SU-DHL-6 (cell line): ENCODE data around the gene FADS1.

Experiments used
- H2AFZ ChIP-seq: fragments of 200-600 bp; sonication (generic); 2 replicates; pipeline ENCODE4 v1.6.1; 2014; ENCODE audit warnings: low read depth, mild to moderate bottlenecking, moderate library complexity, mixed read lengths, antibody characterized with exemption, low read length; ENCODE audit not compliant: severe bottlenecking
- H3F3A ChIP-seq: fragments of 200-600 bp; shearing (Covaris generic); 2 replicates; pipeline ENCODE4 v1.6.0; 2016; ENCODE audit warnings: antibody characterized with exemption, mild to moderate bottlenecking; ENCODE audit not compliant: insufficient read depth
- H3K27ac ChIP-seq: fragments of 200-600 bp; sonication (generic); 2 replicates; pipeline ENCODE4 v1.5.1; 2016; ENCODE audit warnings: low read depth, mild to moderate bottlenecking, low read length, moderate library complexity, mixed read lengths
- H3K27me3 ChIP-seq: fragments of 200-600 bp; sonication (generic), shearing (Covaris generic); 2 replicates; pipeline ENCODE4 v1.6.0; 2014; ENCODE audit warnings: mild to moderate bottlenecking, low read length
- H3K36me3 ChIP-seq: fragments of 200-600 bp; sonication (generic); 2 replicates; pipeline ENCODE4 v1.6.1; 2014; ENCODE audit warnings: mild to moderate bottlenecking, low read length, mixed read lengths
- H3K4me2 ChIP-seq: fragments of 300-600, 200-600 bp; shearing (Covaris generic), sonication (generic); 2 replicates; pipeline ENCODE4 v1.6.0; 2014; ENCODE audit warnings: low read length, low read depth, mild to moderate bottlenecking; ENCODE audit not compliant: poor library complexity, severe bottlenecking
- H3K4me3 ChIP-seq: fragments of 200-600 bp; sonication (generic); 2 replicates; pipeline ENCODE4 v1.5.1; 2014; ENCODE audit warnings: antibody characterized with exemption, low read length, mild to moderate bottlenecking, mixed read lengths; ENCODE audit not compliant: insufficient read depth, poor library complexity, severe bottlenecking
- H3K79me2 ChIP-seq: fragments of 200-600 bp; sonication (generic); 2 replicates; pipeline ENCODE4 v1.6.1; 2014; ENCODE audit warnings: mild to moderate bottlenecking, low read length, moderate library complexity; ENCODE audit not compliant: insufficient read depth
- H3K9ac ChIP-seq: fragments of 200-600 bp; sonication (generic); 2 replicates; pipeline ENCODE4 v1.7.0; 2014; ENCODE audit warnings: mild to moderate bottlenecking, low read length
- H3K9me2 ChIP-seq: fragments of 200-600 bp; sonication (generic); replicated peaks from 2 replicates; pipeline ENCODE4 v1.6.1; 2014; ENCODE audit warnings: low read length; ENCODE audit not compliant: insufficient read depth
- H3K9me3 ChIP-seq: fragments of 200-600 bp; sonication (generic); 2 replicates; pipeline ENCODE4 v1.6.1; 2014; ENCODE audit warnings: low read length, mixed read lengths; ENCODE audit not compliant: insufficient read depth
- H4K20me1 ChIP-seq: fragments of 200-600 bp; sonication (generic); 2 replicates; pipeline ENCODE4 v1.6.1; 2014; ENCODE audit warnings: low read depth, mild to moderate bottlenecking, antibody characterized with exemption, low read length, moderate library complexity, mixed read lengths
- EZH2phosphoT487 ChIP-seq: fragments of 200-600 bp; sonication (generic), shearing (Covaris generic); conservative IDR thresholded peaks from 2 replicates; pipeline ENCODE4 v1.6.1; 2018; ENCODE audit warnings: mild to moderate bottlenecking, antibody characterized with exemption, low read length, moderate library complexity, mixed read lengths
- TF ChIP-seq, protein P1 (sequence below): fragments of 200-600 bp; sonication (generic); IDR thresholded peaks from one replicate; pipeline ENCODE4 v1.5.1; 2017; ENCODE audit warnings: antibody characterized with exemption, mild to moderate bottlenecking, low read length, moderate library complexity; ENCODE audit not compliant: insufficient read depth, poor library complexity, severe bottlenecking

Gene FADS1

DNA sequence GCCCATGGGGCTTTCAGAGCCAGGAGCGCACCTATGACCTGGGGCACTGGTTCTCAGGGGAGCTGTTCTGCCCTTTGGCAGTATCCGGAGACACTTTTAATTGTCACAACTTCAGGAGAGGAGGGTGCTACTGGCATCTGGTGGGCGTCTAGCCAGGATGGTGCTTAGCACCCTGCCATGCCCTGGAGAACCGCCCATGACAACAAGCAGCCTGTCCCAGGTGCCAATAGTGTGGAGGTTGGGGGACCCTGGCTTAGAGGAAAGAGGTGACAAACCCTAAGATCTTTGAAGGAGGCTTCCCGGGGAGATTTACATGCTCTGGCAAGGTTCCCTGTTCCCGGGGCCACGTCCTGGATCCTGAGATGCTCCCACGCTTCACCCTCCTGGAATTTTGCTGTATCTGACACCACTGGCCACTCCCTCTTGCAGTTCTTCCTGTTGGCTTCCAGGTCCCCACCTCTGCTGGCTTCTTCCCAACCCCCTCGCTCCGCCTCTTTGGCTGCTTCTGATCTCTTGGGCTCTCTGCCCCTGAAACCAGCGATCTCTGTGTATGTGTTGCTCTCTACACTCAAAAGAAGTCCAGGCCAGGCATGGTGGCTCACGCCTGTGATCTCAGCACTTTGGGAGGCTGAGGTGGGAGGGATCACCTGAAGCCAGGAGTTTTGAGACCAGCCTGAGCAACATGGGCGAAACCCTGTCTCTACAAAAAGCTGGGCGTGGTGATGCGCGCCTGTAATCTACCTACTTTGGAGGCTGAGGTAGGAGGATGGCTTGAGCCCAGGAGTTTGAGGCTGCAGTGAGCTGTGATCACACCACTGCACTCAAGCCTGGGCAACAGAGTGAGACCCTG lies 43.5 kb upstream of the FADS1 start:
- H4K20me1 ChIP-seq: no peaks in the 10 kb centered on the region
- H3K36me3 ChIP-seq: no peaks in the 10 kb centered on the region
- H3K79me2 ChIP-seq: no peaks in the 10 kb centered on the region
- no peaks in the 10 kb centered on the region for H3F3A ChIP-seq
- H3K4me3 ChIP-seq: no peak overlapping the region
- H2AFZ ChIP-seq: no peak overlapping the region
- no peaks in the 10 kb centered on the region for H3K9me3 ChIP-seq
- no peak overlapping the region for H3K4me2 ChIP-seq
- TF ChIP-seq, protein P1, sequence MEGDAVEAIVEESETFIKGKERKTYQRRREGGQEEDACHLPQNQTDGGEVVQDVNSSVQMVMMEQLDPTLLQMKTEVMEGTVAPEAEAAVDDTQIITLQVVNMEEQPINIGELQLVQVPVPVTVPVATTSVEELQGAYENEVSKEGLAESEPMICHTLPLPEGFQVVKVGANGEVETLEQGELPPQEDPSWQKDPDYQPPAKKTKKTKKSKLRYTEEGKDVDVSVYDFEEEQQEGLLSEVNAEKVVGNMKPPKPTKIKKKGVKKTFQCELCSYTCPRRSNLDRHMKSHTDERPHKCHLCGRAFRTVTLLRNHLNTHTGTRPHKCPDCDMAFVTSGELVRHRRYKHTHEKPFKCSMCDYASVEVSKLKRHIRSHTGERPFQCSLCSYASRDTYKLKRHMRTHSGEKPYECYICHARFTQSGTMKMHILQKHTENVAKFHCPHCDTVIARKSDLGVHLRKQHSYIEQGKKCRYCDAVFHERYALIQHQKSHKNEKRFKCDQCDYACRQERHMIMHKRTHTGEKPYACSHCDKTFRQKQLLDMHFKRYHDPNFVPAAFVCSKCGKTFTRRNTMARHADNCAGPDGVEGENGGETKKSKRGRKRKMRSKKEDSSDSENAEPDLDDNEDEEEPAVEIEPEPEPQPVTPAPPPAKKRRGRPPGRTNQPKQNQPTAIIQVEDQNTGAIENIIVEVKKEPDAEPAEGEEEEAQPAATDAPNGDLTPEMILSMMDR: no peak
- no peak for TF ChIP-seq EZH2phosphoT487
- H3K9me2 ChIP-seq: no peaks in the 10 kb centered on the region
- H3K27ac ChIP-seq: no peak overlapping the region
- no peak overlapping the region for H3K9ac ChIP-seq
- no peaks in the 10 kb centered on the region for H3K27me3 ChIP-seq

DNA sequence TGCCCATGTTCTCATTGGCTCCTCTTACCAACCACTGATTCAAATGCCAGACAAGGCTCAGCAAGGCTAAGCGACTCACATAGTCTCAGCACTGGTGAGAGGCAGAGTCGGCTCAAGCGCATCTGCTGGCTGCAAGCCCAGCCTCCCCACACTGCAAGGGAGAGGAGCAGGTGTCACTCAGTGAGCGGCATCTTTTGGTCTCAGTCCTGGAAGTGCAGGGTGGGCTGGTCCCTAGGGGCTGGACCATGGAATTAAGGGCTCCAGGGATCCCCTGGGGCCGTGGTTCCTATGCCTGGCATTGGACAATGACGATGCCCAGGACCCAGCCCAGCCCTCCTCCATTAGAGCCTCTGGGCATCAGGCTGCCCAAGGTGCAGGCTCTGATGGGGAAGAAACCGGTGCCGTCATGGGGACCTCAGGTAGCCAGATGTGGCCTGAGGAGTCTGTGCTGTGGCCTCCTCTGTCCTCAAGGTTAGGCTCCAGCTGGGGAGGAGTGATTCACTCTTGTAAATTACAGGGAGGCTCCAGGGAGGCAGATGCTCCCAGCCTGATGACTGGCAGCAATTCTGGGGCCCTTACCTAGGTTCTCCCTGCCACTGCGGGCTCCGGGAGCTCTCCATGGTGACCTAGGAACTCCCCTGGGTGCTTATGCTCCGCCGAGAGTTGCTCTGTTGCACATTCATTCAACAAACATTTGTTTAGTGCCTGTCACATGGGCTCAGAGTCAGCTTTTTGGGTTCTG lies 39.3 kb upstream of the FADS1 start:
- Histone ChIP-seq H3K79me2 (no peaks in the 10 kb centered on the region), H3K9me3 (no peaks in the 10 kb centered on the region), H3K9me2 (no peaks in the 10 kb centered on the region), H3K4me2 (no peak overlapping the region), H3K27me3 (no peaks in the 10 kb centered on the region), H3K9ac (no peak overlapping the region), H3K4me3 (no peak overlapping the region), H4K20me1 (no peaks in the 10 kb centered on the region), H3F3A (no peaks in the 10 kb centered on the region), H3K27ac (no peak overlapping the region), H2AFZ (no peak overlapping the region), H3K36me3 (no peaks in the 10 kb centered on the region)
- no peak for TF ChIP-seq EZH2phosphoT487
- TF ChIP-seq, protein P1: no peak

- Histone ChIP-seq H3K4me2 (no peak overlapping the region), H3K4me3 (no peak overlapping the region), H3K9ac (no peak overlapping the region), H3K27me3 (no peaks in the 10 kb centered on the region), H3K79me2 (no peaks in the 10 kb centered on the region), H3F3A (no peaks in the 10 kb centered on the region), H4K20me1 (no peaks in the 10 kb centered on the region), H3K36me3 (no peaks in the 10 kb centered on the region), H3K9me3 (no peaks in the 10 kb centered on the region), H2AFZ (no peak overlapping the region), H3K27ac (no peak overlapping the region), H3K9me2 (no peaks in the 10 kb centered on the region)
- TF ChIP-seq EZH2phosphoT487: no peak
- TF ChIP-seq, protein P1: no peak
Observed at GRCh38 chr11:61854966-61855714, 38.3 kb upstream of the FADS1 start.
